ENCODE measurements around the gene SLC25A24.

DNA sequence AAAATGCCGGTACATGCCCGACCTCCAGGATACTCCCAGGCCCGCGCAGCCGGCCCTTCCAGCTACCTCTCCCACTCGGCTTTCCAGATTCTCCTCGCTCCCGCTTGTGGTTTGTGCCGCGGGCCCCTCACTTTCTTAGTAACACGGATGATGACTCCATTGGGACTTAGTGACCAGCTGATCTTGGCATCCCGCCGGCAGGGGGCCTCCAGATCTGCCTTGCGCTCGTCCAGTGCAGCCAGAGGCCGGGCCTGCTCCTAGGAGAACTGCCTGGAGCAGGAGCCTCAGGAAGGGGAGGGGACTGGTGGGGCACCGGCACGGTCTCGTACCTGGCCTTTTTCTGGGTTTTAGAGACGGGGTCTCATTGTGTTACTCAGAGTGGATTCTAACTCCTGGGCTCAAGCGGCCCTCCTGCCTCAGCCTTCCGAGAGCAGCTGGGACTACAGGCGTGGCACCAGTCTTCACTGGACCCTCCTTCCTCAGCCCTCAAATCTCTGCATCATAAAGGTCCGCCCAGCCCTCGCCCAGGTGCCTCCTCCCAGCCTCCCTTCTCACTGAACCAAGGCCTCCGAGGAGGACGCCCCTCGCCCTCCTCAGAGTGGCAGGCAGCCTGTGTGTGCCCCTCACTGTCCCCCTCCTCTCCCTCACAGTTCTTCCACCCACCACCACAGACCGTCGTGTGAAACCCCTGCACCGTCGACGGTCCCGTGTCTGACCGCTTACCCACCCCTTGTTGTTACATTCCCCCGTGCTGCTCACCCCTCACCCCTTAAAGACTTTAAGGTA, 78.6 kb downstream of the SLC25A24 start:
- no peak for TF ChIP-seq POLR2A (IDR thresholded peaks at IDR 0.05)
- TF ChIP-seq, protein P1, sequence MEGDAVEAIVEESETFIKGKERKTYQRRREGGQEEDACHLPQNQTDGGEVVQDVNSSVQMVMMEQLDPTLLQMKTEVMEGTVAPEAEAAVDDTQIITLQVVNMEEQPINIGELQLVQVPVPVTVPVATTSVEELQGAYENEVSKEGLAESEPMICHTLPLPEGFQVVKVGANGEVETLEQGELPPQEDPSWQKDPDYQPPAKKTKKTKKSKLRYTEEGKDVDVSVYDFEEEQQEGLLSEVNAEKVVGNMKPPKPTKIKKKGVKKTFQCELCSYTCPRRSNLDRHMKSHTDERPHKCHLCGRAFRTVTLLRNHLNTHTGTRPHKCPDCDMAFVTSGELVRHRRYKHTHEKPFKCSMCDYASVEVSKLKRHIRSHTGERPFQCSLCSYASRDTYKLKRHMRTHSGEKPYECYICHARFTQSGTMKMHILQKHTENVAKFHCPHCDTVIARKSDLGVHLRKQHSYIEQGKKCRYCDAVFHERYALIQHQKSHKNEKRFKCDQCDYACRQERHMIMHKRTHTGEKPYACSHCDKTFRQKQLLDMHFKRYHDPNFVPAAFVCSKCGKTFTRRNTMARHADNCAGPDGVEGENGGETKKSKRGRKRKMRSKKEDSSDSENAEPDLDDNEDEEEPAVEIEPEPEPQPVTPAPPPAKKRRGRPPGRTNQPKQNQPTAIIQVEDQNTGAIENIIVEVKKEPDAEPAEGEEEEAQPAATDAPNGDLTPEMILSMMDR (IDR thresholded peaks at IDR 0.05) = no peak

All from uterus (tissue), 2 donors.